Measurements from ENCODE around the gene PRKG2.

DNA sequence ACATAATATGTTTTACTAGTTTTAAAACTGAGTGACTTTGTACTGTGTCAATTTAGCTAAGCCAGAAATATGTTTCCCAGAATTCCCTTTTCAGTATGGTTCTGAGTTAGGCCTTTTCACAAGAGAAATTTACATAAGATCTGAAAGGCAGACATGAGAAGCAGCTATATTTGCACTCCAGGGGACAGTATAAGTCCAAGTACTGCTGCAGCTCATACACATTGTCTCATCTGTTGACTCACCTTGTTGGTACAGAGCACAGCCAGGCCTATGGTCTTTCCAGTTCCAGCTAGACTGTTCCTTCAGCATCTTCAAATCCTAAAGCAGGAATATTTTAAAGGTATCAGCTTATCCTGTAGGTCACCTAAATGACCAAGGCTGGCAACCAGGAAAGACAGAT is 131.0 kb downstream of the PRKG2 start:
- TF ChIP-seq, protein P1, sequence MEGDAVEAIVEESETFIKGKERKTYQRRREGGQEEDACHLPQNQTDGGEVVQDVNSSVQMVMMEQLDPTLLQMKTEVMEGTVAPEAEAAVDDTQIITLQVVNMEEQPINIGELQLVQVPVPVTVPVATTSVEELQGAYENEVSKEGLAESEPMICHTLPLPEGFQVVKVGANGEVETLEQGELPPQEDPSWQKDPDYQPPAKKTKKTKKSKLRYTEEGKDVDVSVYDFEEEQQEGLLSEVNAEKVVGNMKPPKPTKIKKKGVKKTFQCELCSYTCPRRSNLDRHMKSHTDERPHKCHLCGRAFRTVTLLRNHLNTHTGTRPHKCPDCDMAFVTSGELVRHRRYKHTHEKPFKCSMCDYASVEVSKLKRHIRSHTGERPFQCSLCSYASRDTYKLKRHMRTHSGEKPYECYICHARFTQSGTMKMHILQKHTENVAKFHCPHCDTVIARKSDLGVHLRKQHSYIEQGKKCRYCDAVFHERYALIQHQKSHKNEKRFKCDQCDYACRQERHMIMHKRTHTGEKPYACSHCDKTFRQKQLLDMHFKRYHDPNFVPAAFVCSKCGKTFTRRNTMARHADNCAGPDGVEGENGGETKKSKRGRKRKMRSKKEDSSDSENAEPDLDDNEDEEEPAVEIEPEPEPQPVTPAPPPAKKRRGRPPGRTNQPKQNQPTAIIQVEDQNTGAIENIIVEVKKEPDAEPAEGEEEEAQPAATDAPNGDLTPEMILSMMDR (IDR thresholded peaks at IDR 0.05) = no peak
- TF ChIP-seq POLR2A (IDR thresholded peaks at IDR 0.05) = no peak
- no peak for TF ChIP-seq POLR2AphosphoS5 (IDR thresholded peaks at IDR 0.05)
